CD4-positive, alpha-beta T cell treated with Interleukin-15 for 4 hours (primary cell): ENCODE results near the gene VPS50.
"Not testable (repeated sequence)": the region's sequence is repeated elsewhere in the genome, so short reads cannot be mapped to it uniquely, and the experiment has no call there.

Experiments used
- DNase-seq: peaks from one replicate; pipeline ENCODE4 v3.0.0-alpha.2; 2020; ENCODE audit warnings: low spot score

The VPS50 gene

GRCh38 chr7:93242106-93242505, 9.9 kb downstream of the VPS50 start:
- DNase-seq = no peak

DNA sequence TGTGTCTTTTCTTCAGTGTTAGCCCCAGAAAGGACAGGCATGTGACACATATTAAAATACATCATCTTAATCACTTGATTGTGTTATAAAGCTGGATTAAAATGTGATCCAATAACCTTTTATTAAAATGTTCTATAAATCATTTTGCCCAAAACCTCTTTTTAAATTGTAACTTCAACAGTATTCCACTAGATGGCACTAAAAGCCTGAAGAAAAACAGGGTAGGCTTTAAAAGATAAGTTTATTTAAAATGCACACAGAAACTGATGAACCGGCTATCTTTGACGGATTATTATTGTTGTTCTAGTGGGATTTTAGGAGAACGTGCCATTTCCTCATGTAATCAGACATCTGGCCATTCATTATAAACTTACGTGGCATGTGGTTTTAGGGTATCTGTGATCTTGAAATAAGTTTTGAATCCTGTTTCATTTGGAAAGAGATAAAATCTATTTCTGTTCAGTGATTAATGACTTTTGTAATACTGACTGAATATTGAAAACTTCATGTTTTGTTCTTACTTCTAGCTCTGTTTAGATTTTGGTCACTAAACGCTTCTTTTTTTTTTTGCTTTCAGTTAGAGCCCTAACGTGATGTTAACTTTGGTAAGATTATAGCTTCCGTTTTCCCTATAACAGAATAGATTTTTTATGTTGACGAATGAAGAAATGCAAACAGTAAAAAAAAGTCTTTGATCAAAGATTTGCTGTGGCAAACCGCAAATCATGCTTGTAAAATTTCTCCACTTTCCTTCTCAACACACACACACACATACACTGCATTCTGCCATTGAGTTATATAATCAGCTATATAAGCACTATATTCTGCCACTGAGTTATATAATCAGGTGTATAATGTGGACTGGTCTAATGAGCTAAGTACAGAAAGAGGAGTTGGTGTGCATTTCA, 13.6 kb downstream of the VPS50 start:
- peak; percentile 45 for DNase-seq

DNA sequence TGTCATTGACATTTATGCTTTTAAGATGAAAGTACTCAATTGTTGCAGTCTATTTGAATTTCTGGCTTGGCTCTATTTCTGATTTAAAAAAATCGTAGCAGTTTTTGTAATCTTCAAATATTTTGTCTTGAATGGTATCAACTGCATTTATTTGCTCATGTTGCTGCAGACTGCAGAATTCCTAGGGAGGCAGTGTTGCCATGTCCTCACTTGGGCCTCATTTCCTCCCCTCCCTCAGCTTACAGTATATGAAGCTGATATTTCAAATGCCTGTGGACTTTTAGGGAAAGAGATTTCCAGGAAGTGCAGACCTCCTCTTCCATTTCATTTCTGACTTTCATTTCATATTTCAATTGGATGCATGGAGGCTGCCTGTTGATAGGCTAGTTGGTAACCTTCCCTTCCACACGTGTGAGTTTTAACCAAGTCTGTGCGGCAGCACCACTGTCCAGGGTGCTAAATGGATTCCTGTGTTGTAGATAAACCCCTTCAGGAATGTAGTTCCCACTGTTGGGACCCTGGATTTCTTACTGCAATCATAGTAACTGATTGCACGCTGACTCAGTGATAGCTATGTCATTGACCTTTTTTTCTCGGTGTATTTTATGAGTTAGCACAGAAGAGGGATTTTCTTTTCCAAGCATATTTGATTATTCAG, 17.5 kb downstream of the VPS50 start:
- no peak for DNase-seq

- no peak for DNase-seq
These were observed 26.5 kb downstream of the VPS50 start for GRCh38 chr7:93258661-93259060.

DNA sequence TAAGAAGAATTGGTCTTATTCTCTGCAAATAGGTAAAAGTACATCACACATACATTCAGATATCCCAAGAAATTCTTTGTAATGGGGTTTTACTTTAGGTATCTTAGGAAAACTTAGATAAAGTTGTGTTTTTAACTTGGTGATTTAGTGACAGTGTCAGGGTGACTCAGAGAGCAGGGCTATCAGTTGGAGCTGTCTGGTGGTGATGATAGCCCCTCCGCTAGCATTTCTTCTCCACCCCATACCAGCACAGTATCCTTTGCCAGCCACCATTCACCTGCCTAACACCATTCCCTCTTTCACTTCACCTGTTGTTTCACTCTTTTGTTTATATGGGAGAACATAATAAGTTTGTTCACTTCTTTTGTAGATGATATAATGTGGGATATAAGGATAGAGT, 30.4 kb downstream of the VPS50 start:
- DNase-seq = no peak

DNA sequence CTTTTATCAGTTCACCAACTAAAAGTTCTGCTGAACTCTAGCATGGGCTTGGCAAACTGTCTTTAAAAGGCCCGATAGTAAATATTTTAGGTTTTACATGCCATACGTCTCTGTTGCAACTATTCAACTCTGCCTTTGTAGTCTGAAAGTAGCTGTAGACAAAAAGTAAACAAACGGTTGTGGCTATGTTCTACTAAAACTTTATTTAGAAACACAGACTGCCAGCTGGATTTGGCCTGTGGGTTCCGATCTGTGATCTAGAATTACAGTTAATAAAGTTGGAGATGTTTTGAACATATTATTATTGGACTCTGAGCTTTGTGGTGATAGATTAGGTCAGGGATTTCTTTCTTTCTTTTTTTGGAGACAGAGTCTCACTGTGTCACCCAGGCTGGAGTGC, 33.1 kb downstream of the VPS50 start:
- no peak for DNase-seq

DNA sequence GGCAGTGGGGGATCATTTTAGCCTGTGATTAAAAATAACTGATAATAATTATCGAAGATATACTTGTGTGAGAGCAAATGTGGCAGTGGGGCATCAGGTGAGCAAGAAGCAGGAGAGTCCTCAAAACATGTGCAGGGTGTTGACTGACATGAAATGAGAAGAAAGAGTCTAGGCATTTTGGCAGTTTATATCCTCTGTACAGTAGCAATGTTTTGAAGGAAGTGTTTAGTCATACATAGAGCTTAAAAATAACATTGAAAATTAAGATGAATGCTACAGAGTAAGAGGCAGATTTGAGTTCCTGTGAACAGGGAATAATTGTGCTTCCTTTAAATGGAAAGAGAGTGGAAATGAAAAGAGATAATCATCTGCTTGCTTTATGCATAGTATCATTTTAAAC, 47.4 kb downstream of the VPS50 start:
- no peak for DNase-seq

DNA sequence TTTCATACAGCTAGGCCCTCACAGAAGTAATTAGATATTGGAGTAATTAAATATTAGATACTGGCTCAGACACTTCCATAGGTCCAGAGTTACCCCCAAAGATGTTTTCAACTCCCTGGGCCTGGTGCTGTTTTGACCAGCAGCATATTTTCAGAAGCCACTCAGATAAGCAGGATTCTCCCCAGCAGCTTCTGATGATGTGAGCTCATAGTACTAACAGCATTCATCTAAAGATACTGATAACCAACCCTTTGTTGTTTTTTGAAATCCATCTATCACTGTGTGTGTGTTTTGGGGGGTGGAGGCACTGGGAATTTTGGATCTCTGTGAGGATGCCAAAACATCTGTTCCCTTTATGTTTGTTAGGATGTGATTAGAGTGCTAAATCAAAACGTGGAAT, 52.7 kb downstream of the VPS50 start:
- no peak for DNase-seq

- no peak for DNase-seq
These were observed 61.1 kb downstream of the VPS50 start for GRCh38 chr7:93293229-93293628.

- no peak for DNase-seq
These were observed 66.0 kb downstream of the VPS50 start for GRCh38 chr7:93298206-93298605.

DNA sequence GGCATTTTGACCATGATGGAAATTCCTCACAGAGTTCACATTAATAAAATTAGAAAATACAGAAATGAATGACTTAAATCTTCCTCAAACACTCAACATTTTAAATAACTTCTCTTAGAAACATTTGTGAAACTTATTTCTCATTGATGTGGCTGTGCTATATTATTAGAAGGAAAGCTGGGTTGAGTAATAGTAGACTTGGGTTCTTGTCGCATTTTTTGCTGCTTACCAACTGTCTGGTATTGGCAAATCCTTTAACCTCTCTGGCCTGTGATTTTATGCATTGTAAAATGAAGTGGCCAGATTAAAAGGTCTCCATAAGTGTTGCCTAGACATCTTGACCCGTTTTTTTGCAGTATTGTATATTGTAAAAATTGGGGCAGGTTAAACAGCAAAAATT, 66.5 kb downstream of the VPS50 start:
- DNase-seq = no peak

DNA sequence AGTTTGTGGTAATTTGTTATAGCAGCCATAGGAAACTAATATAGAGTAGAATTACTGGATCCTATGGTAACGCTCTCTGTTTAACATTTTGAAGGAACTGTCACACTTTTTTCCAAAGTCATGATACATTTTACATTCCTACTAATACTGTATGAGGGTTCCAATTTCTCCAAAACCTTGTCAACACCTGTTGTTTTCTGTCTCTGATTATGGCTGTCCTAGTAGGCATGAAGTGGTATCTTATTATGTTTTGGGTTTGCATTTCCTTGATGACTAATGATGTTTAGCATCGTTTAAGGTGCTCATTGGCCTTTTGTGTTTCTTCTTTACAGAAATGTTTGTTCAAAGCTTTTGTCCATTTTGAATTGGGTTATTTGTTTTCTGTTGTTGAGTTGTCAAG, 69.6 kb downstream of the VPS50 start:
- no peak for DNase-seq

- DNase-seq = no peak
These were observed 75.0 kb downstream of the VPS50 start for GRCh38 chr7:93307131-93307660.

GRCh38 chr7:93307943-93308342, 75.8 kb downstream of the VPS50 start:
- no peak for DNase-seq

DNA sequence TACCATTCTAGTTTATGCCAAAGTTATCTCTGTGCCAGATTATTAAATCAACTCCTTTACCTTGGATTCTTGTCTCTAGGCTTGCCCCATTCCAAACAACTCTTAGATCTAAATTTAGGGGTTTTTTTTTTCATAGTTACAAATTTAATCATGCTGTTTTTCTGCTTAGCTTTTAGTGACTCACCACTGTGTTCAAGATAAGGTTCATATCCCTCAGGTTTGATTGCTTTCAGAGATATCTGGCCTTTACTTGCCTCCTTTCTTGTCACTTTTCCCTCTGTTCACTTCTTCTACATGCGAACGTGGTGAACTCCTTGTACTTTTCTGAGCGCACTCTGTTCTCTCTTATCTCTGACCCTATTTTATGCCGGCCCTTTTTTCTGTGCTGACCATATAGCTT, 78.2 kb downstream of the VPS50 start:
- DNase-seq = no peak

DNA sequence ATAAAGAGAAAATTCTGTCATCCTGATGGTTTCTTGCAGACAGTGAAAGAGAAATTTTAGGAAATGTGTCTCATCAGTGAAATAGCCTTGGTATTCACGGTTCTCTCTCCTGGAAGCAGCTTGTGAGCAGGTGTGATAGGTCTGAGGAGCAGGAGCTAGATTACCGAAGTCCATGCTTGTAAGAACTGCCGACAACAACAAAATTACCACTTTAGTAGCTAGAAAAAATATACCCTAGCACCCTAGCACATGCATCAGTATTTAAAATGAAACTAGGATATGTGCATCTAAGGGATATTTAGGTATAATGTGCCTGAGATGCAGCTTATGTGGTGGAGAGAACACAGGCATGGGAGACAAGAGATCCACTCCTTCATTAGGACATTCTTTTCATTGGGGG, 82.3 kb downstream of the VPS50 start:
- no peak for DNase-seq

DNA sequence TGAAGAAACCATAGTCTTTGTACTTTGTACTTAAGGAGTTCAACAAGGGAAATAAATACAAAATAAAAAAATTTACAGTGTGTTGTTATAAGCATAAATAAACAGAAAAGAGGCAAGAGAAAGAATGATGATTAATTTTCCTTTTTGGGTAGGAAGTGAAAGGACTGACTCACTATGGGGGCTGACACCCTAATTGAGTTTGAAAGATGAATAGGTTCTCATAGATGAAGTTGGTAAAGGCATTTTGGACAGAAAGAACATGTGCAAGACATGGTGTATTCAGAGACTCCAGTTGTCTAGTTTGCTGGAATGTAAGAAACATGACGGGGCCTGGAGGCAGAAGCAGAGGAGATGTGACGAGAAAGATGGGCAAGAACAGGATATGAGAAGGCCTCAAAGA, 83.7 kb downstream of the VPS50 start:
- no peak for DNase-seq

DNA sequence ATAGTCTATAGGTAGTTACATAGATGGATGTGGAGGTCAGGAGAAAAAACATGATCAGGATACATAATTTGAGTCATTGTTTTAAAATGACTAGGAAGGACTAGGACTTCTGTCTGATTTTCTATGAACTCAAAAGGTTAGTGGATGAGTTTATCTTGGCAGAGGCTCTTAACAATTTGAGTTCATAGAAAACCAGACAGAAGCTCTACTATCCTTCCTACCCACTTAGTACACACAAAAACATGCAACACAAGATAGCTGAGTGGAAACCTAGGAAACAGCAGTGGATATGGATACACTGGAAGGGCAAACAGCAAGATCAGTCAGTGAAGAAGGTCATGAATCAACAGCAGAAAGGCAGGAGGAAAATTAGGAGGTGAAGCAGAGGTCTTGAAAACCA, 84.6 kb downstream of the VPS50 start:
- DNase-seq = no peak

GRCh38 chr7:93320887-93321286, 88.7 kb downstream of the VPS50 start:
- no peak for DNase-seq

DNA sequence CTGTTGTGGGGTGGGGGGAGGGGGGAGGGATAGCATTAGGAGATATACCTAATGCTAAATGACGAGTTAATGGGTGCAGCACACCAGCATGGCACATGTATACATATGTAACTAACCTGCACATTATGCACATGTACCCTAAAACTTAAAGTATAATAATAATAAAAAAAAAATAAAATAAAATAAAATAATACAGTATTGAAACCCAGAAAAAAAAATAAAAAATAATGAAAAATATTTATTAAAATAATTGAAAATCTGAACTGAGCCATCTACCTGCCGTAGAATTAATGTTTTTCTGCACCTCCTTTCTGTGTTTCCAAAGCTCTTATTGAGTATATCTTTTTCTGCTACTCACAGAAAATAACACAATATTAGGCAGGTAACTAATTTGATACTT, 94.1 kb downstream of the VPS50 start:
- not testable (repeated sequence) for DNase-seq

DNA sequence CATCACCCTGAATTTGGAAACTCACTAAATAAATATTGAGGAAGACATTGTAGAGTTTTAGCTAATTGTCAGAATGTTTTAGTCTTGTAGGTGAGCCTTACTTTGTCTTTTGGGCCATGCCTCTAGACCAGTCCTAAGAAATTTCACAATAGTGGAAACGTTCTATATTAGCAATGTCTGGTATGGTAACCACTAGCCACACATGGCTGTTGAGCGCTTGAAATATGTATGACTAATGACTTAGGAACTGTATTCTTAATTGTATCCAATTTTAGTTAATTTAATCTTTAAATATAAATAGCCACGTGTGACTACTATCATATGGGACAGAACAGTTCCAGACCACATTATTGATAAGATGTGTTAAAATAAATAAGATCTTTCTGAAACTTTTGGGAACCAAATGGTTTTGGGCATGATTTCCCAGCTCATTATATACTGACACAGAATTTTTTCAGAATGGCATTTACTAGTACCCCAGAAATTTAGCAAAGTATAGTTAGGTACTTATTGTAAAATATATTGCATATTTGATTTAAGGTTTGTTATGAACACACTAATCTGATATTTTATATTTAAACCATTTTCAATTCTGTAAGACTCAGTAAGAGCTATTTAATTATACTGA, 95.0 kb downstream of the VPS50 start:
- no peak for DNase-seq

- no peak for DNase-seq
These were observed 99.5 kb downstream of the VPS50 start for GRCh38 chr7:93331706-93332105.

DNA sequence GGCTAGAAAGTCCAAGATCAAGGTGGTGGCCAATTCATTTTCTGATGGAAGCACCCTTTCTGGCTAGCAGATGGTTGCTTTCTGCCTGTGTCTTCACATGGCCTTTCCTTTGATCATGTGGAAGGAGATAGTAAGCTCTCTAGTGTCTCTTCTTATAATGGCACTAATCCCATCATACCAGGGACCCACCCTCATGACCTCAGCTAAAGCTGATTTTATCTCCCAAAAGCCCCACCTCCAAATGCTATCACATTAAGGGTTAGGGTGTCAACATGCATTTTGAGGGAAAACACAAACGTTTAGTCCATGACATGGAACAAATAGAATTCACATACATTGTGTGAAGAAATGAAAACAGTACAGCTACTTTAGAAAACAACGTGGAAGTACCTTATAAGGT, 100.0 kb downstream of the VPS50 start:
- no peak for DNase-seq
